Ascending aorta (tissue), 2 donors: ENCODE measurements around the gene PTK7. TPM values are rescaled to one million over a fixed set of nuclear protein-coding genes. Genes with fewer than 3 reads are reported as not detected.

Source experiments
- DNase-seq, 2 donors: peaks; one replicate each; pipeline ENCODE4 v3.0.0-alpha.2; 2019; ENCODE audit warnings: low spot score in 2 of 2
- H3K27ac ChIP-seq, 2 donors: fragments of 200-600 bp; sonication (generic); one replicate each; pipeline ENCODE4 v1.5.1; 2016 to 2017; ENCODE audit warnings: mild to moderate bottlenecking in 1 of 2
- H3K27me3 ChIP-seq: fragments of 200-600 bp; sonication (generic); one replicate; pipeline ENCODE4 v1.5.1; 2017
- H3K36me3 ChIP-seq, 2 donors: fragments of 200-600 bp; sonication (generic); one replicate each; pipeline ENCODE4 v1.5.1; 2016
- H3K4me1 ChIP-seq, 2 donors: fragments of 200-600 bp; sonication (generic); one replicate each; pipeline ENCODE4 v1.5.1; 2016 to 2017; ENCODE audit warnings: mild to moderate bottlenecking in 1 of 2
- H3K4me3 ChIP-seq, 2 donors: fragments of 200-600 bp; sonication (generic); one replicate each; pipeline ENCODE4 v1.5.1; 2016 to 2017; ENCODE audit warnings: mild to moderate bottlenecking in 1 of 2
- H3K9me3 ChIP-seq, 2 donors: fragments of 200-600 bp; sonication (generic); one replicate each; pipeline ENCODE4 v1.5.1; 2016
- intact Hi-C: fragments of 100-400 bp; cut with DNase I; formaldehyde crosslinking; loops from one replicate; pipeline ENCODE4 v1.15.1; 2023
- total RNA-seq: library from RNA; depleted of rRNA; stranded (reverse); fragments of >200 nt; gene quantifications from one replicate; pipeline ENCODE4 v1.1.0, GENCODE V29; 2016
- TF ChIP-seq, protein P1 (sequence below), 3 experiments: fragments of 200-600 bp in 2 of 3; fragments of 450-650 bp in 1 of 3; sonication (generic) in 2 of 3; IDR thresholded peaks; one replicate each; pipeline ENCODE4 v1.5.1; 2016 to 2019; ENCODE audit warnings: antibody characterized with exemption in 3 of 3, mild to moderate bottlenecking in 1 of 3, moderate library complexity in 1 of 3

PTK7 gene
- total RNA-seq, 1 donor from 2014 or later = 34.9 TPM

- H3K4me3 ChIP-seq = no peak overlapping the region
- H3K27me3 ChIP-seq = no peaks in the 10 kb centered on the region
- no peak for DNase-seq
- peak overlapping the region; percentile 87 to 98 for H3K27ac ChIP-seq
- no peaks in the 10 kb centered on the region for H3K9me3 ChIP-seq
- intact Hi-C loops = loop anchor here (2.0 to 5.0 kb wide), 4 partner anchors 68 to 150 kb away; partner anchors contain the start of genes CNPY3 and PPP2R5D
- H3K4me1 ChIP-seq = peaks cover 0 to 14% of the 10 kb centered on the region in 2 donors
- TF ChIP-seq, protein P1, sequence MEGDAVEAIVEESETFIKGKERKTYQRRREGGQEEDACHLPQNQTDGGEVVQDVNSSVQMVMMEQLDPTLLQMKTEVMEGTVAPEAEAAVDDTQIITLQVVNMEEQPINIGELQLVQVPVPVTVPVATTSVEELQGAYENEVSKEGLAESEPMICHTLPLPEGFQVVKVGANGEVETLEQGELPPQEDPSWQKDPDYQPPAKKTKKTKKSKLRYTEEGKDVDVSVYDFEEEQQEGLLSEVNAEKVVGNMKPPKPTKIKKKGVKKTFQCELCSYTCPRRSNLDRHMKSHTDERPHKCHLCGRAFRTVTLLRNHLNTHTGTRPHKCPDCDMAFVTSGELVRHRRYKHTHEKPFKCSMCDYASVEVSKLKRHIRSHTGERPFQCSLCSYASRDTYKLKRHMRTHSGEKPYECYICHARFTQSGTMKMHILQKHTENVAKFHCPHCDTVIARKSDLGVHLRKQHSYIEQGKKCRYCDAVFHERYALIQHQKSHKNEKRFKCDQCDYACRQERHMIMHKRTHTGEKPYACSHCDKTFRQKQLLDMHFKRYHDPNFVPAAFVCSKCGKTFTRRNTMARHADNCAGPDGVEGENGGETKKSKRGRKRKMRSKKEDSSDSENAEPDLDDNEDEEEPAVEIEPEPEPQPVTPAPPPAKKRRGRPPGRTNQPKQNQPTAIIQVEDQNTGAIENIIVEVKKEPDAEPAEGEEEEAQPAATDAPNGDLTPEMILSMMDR (IDR thresholded peaks at IDR 0.05) = no peak
- peaks cover 9 to 27% of the 10 kb centered on the region in 2 donors for H3K36me3 ChIP-seq
Measured at GRCh38 chr6:43052225-43052841, 23.8 kb upstream of the PTK7 start.

DNA sequence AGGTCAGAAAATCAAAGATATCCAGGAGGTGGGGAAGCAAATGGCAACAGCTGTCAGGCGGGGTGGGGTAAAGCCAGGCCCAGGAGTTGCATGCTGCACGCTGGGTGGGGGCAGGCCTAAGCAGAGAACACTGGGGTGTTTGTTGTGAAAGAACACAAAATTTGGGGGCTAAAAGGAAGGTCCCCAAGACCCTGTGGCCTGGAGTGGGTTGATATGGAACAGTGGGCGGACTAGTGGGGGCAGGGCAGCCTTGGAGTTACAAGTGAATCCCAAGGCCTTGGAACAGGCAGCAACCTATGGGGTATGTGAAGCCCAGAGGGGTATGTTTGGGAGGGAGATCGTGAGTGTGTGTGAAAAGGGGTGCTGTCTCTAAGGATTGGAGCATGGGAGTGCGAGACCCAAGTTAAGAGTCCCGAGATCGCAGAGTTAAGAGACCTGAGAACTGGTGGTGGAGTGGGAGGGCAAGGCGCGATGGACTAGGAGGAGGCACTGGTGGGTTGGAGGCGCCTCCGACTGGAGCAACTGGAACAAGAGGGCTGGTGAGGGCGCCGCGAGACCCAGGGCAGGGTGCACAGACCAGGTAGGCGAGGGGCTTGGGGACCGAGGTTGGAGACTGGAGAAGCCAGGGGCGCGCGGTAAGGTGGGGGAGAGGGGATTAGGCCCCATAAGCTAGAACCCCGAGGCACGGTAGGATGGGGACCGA, 23.1 kb upstream of the PTK7 start:
- H3K4me1 ChIP-seq = peaks cover 0 to 15% of the 10 kb centered on the region in 2 donors
- no peak for DNase-seq
- intact Hi-C loops = loop anchor here (1.0 to 5.0 kb wide), 5 partner anchors 68 to 151 kb away; partner anchors contain the start of genes CNPY3, PEX6 and PPP2R5D
- peak overlapping the region; percentile 71 for H3K4me3 ChIP-seq
- TF ChIP-seq, protein P1 (IDR thresholded peaks at IDR 0.05) = no peak
- H3K9me3 ChIP-seq = no peaks in the 10 kb centered on the region
- no peaks in the 10 kb centered on the region for H3K27me3 ChIP-seq
- peak overlapping the region; percentile 87 to 98 for H3K27ac ChIP-seq
- peaks cover 9 to 31% of the 10 kb centered on the region in 2 donors for H3K36me3 ChIP-seq

DNA sequence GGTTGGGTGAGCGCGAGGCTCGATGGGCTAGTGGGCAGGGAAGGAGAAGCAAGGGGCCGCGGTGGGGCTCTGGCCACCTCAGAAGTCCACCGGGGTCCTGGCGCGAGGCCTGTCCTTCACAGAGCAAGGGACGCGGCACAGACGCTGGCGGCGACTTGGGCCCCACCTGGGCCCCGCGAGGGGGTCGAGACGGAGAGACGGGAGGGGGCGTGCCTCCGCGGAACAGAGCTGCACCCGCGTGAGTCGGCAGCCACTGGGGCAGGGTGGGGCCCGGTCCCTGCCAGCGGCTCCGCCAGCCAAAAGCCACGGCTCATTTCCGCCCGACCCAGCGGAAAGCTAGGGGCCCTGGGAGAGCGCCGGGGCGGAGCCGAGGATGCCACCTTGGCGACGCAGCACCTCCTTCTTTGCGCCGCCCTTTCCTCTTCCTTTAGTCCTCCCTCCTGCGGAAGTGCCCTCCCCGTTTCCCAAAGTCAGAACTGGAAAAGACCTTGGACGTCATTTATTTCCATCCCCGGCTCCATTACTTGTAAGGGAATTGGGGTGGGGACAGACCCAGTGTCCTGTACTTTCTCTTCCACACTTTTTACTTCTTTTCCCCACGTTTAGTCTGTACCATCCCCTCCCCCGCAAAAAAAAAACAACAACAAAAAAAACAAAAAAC, 22.4 kb upstream of the PTK7 start, which contains the start of gene CUL7:
CUL7 (minus strand) TSS at position 307 of the 661 bp plus-strand sequence. CDS start 1,063 bp downstream, outside the sequence.
- Histone ChIP-seq H3K4me1 (peaks cover 5 to 22% of the 10 kb centered on the region in 2 donors), H3K9me3 (no peaks in the 10 kb centered on the region), H3K36me3 (peaks cover 9 to 27% of the 10 kb centered on the region in 2 donors), H3K4me3 (peak within 1 kb of the TSS; percentile 71), H3K27ac (peak within 1 kb of the TSS; percentile 87 to 98), H3K27me3 (no peaks in the 10 kb centered on the region)
- intact Hi-C loops = loop anchor here (1.0 to 5.0 kb wide), 5 partner anchors 67 to 151 kb away; partner anchors contain the start of genes CNPY3, PEX6 and PPP2R5D
- DNase-seq = peak; percentile 69 to 96
- TF ChIP-seq, protein P1 (IDR thresholded peaks at IDR 0.05) = no peak

DNA sequence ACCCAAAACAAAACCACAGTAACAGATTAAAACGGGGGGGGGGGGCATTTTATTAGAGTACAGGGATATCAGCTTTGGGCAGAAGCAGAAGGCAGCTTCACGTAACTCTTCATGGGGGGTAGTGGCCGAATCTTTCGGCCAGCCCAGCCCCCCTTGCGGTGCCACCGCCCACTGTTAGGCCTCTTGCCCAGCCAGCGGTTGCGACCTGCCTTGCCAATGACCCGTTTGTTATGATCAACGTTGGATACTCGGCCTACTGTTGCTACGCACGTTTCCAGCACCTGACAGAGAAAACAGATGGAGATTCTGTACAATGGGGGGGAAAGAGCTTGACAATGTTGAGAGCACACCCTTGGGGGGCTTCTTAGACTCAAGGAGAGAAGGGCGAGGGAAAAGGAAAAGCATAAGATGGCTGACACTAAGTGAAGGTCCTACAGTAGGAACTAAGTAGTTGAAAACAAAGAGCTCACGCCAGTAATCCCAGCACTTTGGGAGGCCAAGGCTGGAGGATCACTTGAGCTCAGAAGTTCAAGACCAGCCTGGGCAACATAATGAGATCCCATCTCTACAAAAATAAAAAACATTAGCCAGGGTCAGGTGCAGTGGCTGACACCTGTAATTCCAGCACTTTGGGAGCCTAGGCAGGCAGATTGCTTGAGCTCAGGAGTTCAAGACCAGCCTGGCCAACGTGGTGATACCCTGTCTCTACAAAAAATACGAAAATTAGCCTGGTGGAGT, 21.7 kb upstream of the PTK7 start:
- Histone ChIP-seq H3K4me1 (peaks cover 5 to 24% of the 10 kb centered on the region in 2 donors), H3K27me3 (no peaks in the 10 kb centered on the region), H3K4me3 (peak overlapping the region; percentile 71), H3K36me3 (peaks cover 9 to 22% of the 10 kb centered on the region in 2 donors), H3K9me3 (no peaks in the 10 kb centered on the region), H3K27ac (peak overlapping the region; percentile 87 to 98)
- TF ChIP-seq, protein P1 (IDR thresholded peaks at IDR 0.05) = no peak
- DNase-seq = no peak
- intact Hi-C loops = loop anchor here (5.0 kb wide), 1 partner anchor 152 kb away; no protein-coding TSS in a partner anchor

DNA sequence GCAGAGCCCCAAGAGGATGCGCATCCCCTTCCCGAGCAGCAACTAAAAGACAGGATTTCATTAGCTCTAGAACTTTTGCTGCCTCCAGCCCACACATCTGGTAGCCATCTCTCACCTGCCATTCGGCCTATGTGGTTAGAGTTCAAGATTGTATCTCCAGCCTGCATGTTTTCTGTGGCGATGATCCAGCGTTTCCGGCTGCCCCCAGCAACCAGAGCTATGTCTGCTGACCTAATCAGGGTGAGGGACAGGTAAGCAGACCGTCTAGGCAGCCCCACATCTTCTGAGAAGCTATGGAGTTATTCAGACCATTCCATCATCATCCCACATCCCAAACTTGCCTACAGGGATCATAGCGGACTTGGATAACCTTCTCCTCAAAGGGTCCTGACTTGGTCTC, 20.1 kb upstream of the PTK7 start:
- intact Hi-C loops = loop anchor here (5.0 kb wide), 1 partner anchor 86 kb away; no protein-coding TSS in a partner anchor
- no peaks in the 10 kb centered on the region for H3K27me3 ChIP-seq
- no peak overlapping the region for H3K4me3 ChIP-seq
- no peak overlapping the region for H3K27ac ChIP-seq
- peaks cover 12 to 35% of the 10 kb centered on the region in 2 donors for H3K4me1 ChIP-seq
- TF ChIP-seq, protein P1 (IDR thresholded peaks at IDR 0.05) = no peak
- no peaks in the 10 kb centered on the region for H3K9me3 ChIP-seq
- peaks cover 9 to 15% of the 10 kb centered on the region in 2 donors for H3K36me3 ChIP-seq
- no peak for DNase-seq
